CD8-positive, alpha-beta memory T cell (primary cell): ENCODE data around the gene BCL2L15. TPM values are rescaled to one million over a fixed set of nuclear protein-coding genes. Genes with fewer than 3 reads are reported as not detected.
A peak's percentile ranks its signal among the peaks of the same experiment; 100 is the strongest.

Experiments used
- CTCF ChIA-PET: fragments of 350-600 bp; sonication (Branson Sonifier 250); formaldehyde crosslinking; loops from one replicate; lab custom pipeline; 2021; ENCODE audit warnings: antibody characterized with exemption; lab: Charles Lee
- POLR2A ChIA-PET: fragments of 350-600 bp; sonication (Branson Sonifier 250); formaldehyde crosslinking; loops from one replicate; lab custom pipeline; 2021; ENCODE audit warnings: antibody characterized with exemption; lab: Charles Lee
- DNase-seq, 5 donors: peaks; one replicate each; pipeline versions ENCODE4 v3.0.0 to v3.0.0-alpha.2; 2020 to 2022; ENCODE audit warnings: mixed read lengths in 1 of 5
- H3K27ac ChIP-seq: one replicate; pipeline ENCODE4 v1.7.0; 2013; ENCODE audit warnings: low read depth, mild to moderate bottlenecking, low read length, moderate library complexity
- H3K27me3 ChIP-seq: 2 replicates; pipeline ENCODE4 v1.7.0; 2013; ENCODE audit warnings: low read length, mild to moderate bottlenecking; ENCODE audit not compliant: insufficient read depth, poor library complexity, severe bottlenecking
- H3K36me3 ChIP-seq: 2 replicates; pipeline ENCODE4 v1.7.0; 2013; ENCODE audit warnings: mild to moderate bottlenecking, low read length, moderate library complexity; ENCODE audit not compliant: insufficient read depth
- H3K4me1 ChIP-seq: 2 replicates; pipeline ENCODE4 v1.7.0; 2013; ENCODE audit warnings: mild to moderate bottlenecking, low read length, moderate library complexity; ENCODE audit not compliant: insufficient read depth
- H3K4me3 ChIP-seq: 2 replicates; pipeline ENCODE4 v1.7.0; 2013; ENCODE audit warnings: mild to moderate bottlenecking, low read length
- H3K9me3 ChIP-seq: 2 replicates; pipeline ENCODE4 v1.7.0; 2013; ENCODE audit warnings: mild to moderate bottlenecking, low read length
- H3K27ac Mint-ChIP-seq, 8 donors: one replicate each; pipeline ENCODE4 v1.8.0; 2020 to 2021; ENCODE audit warnings: mixed read lengths in 8 of 8, mild to moderate bottlenecking in 6 of 8, inconsistent platforms in 3 of 8, moderate library complexity in 3 of 8
- H3K27me3 Mint-ChIP-seq, 2 donors: one replicate each; pipeline ENCODE4 v1.8.0; 2020 to 2021; ENCODE audit warnings: mixed read lengths in 2 of 2, mild to moderate bottlenecking in 1 of 2, moderate library complexity in 1 of 2
- H3K36me3 Mint-ChIP-seq, 3 donors: one replicate each; pipeline ENCODE4 v1.8.0; 2020 to 2021; ENCODE audit warnings: mixed read lengths in 3 of 3, inconsistent platforms in 1 of 3, mild to moderate bottlenecking in 1 of 3
- H3K4me1 Mint-ChIP-seq, 3 donors: one replicate each; pipeline ENCODE4 v1.8.0; 2020 to 2021; ENCODE audit warnings: mixed read lengths in 3 of 3, inconsistent platforms in 1 of 3, mild to moderate bottlenecking in 1 of 3
- H3K4me3 Mint-ChIP-seq, 7 donors: one replicate each; pipeline ENCODE4 v1.8.0; 2020 to 2021; ENCODE audit warnings: mixed read lengths in 7 of 7, mild to moderate bottlenecking in 6 of 7, moderate library complexity in 4 of 7, inconsistent platforms in 2 of 7
- H3K9me3 Mint-ChIP-seq, 5 donors: one replicate each; pipeline ENCODE4 v1.8.0; 2020 to 2022; ENCODE audit warnings: mixed read lengths in 5 of 5, mild to moderate bottlenecking in 3 of 5, moderate library complexity in 2 of 5, inconsistent platforms in 1 of 5
- polyA plus RNA-seq: library from polyadenylated mRNA; unstranded; fragments of 300-500 nt; fragmentation: Illumina TruSeq; gene quantifications from one replicate; pipeline ENCODE4 v1.2.3, GENCODE V29; 2021
- total RNA-seq, 2 experiments: library from RNA; stranded (reverse); gene quantifications; one replicate each; pipeline ENCODE4 v1.2.3, GENCODE V29; 2021

BCL2L15 gene
- total and polyA plus RNA-seq, 3 experiments from 2014 or later: 1.2 to 1.9 TPM; not detected in 1

DNA sequence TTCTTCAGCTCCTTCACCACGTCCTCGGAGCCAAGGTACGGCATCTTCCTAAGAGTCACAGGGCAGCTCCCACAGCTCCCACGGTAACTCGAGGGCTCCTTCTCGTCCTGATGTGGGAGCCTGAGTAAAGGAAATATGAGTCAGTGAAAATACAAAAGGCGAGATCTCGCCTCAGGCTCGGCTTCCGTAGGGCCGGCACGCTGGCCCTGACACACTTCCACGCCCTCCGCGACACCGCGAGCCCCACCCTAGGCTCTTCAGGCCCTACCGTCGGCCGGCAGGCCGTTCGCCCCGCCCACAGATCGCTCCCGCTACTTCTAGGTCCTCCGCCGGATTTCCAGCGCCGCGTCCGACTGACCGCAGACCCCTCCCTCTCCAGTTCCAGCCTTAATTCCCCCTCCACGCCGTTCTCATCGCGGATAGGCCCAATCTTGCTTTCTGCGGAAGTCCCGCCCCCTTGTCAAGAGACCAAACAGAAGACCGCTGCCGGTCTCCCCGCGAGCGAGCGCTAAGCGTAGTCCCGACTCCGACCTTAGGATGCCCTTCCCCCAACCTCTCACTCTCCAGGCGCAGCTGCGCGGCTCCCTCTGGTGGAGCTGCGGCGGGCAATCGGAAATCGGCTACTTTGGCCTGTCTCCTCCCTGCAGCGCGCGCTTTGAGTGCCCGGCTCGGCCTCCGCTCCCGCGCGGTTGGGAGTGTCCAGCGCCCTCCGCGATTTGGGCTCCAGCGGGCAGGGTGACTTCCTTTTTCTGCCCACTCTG, 17.5 kb upstream of the BCL2L15 start, which contains the start of the genes AP4B1 and DCLRE1B:
Gene AP4B1, minus strand, starts transcription at position 126 of the 761 bp plus-strand sequence. Its CDS starts 82 bp downstream, at position 44.
Gene DCLRE1B, plus strand, starts transcription at position 653 of the 761 bp plus-strand sequence. CDS start 261 bp downstream, outside the sequence.
- Mint-ChIP-seq H3K4me1 (peaks cover 49 to 69% (median 58%) of the 10 kb centered on the region in 3 donors), H3K27ac (peak within 1 kb of the TSS; percentile 95 to 100 (median 99)), H3K36me3 (peaks cover 0 to 59% (median 15%) of the 10 kb centered on the region in 3 donors), H3K4me3 (peak within 1 kb of the TSS; percentile 93 to 100 (median 95)), H3K27me3 (peaks cover 0 to 2% of the 10 kb centered on the region in 2 donors), H3K9me3 (no peaks in the 10 kb centered on the region)
- H3K27me3 ChIP-seq: no peaks in the 10 kb centered on the region
- peak within 1 kb of the TSS; percentile 94 for H3K27ac ChIP-seq
- ChIA-PET POLR2A (interaction anchor here (0.8 to 3.9 kb wide), 11 partner anchors 10 to 437 kb away, joined by 3 to 95 read pairs (median 7); partner anchors contain the start of genes HIPK1 and RSBN1), CTCF (interaction anchor here (0.7 to 5.8 kb wide), 21 partner anchors 11 to 146 kb away, joined by 3 to 95 read pairs (median 6); partner anchors contain the start of genes HIPK1 and RSBN1)
- H3K36me3 ChIP-seq: peaks cover 17% of the 10 kb centered on the region
- peak; percentile 93 to 99 (median 97) for DNase-seq
- peak within 1 kb of the TSS; percentile 96 for H3K4me3 ChIP-seq
- H3K4me1 ChIP-seq: peaks cover 34% of the 10 kb centered on the region
- no peaks in the 10 kb centered on the region for H3K9me3 ChIP-seq

GRCh38 chr1:113904293-113904673, 16.9 kb upstream of the BCL2L15 start:
- Mint-ChIP-seq H3K4me3 (peak overlapping the region; percentile 93 to 100 (median 95)), H3K9me3 (no peaks in the 10 kb centered on the region), H3K27me3 (peaks cover 0 to 2% of the 10 kb centered on the region in 2 donors), H3K27ac (peak overlapping the region; percentile 95 to 100 (median 99)), H3K36me3 (peaks cover 0 to 64% (median 18%) of the 10 kb centered on the region in 3 donors), H3K4me1 (peaks cover 53 to 75% (median 63%) of the 10 kb centered on the region in 3 donors)
- Histone ChIP-seq H3K27me3 (no peaks in the 10 kb centered on the region), H3K4me1 (peaks cover 38% of the 10 kb centered on the region), H3K9me3 (no peaks in the 10 kb centered on the region), H3K4me3 (peak overlapping the region; percentile 96), H3K36me3 (peaks cover 18% of the 10 kb centered on the region), H3K27ac (peak overlapping the region; percentile 94)
- CTCF ChIA-PET: interaction anchor here (0.7 to 5.8 kb wide), 20 partner anchors 13 to 832 kb away, joined by 3 to 95 read pairs (median 6); partner anchors contain the start of genes HIPK1, LRIG2 and RSBN1
- POLR2A ChIA-PET: interaction anchor here (0.8 to 3.9 kb wide), 11 partner anchors 9 to 437 kb away, joined by 3 to 95 read pairs (median 7); partner anchors contain the start of genes HIPK1 and RSBN1
- DNase-seq: peak in 1 of 5 donors; percentile 81

DNA sequence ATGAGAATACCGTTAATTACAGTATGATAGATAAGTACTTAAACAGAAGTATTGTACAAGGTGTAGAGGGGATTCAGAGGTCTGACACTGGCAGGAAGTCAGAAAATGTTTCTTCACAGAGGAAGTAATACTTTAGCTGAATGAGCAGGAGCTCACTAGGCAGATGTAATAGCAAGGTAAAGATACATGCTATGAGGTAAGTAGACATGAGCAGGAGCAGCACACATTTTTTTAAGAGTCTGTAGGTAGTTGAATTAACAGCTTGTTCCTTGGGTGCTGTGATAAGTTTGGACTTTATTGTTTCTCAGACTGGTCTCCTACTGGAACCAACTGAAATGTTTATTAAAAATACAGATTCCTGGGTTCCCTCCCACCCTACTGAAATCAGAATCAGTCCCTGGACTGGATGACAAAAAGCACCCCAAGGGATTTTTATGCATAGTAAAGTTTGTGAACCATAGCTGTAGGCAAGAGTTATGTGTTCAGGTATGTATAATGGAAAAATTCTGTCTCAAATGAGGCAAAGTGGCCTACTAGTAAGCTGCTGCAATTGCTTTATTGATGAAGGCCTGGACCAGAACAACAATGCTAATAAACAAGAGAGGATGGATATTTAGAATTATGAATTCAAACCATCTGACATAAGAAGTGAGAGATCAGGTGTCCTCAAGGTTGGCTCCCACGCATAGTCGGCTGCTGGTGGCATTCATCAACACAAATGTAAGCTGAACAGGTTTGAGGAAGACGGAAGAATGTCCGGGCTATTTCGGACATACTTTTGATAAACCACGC, 16.3 kb upstream of the BCL2L15 start:
- H3K36me3 Mint-ChIP-seq: peaks cover 0 to 67% (median 19%) of the 10 kb centered on the region in 3 donors
- Histone ChIP-seq H3K4me3 (peak overlapping the region; percentile 96), H3K27ac (peak overlapping the region; percentile 94), H3K9me3 (no peaks in the 10 kb centered on the region), H3K36me3 (peaks cover 22% of the 10 kb centered on the region), H3K27me3 (no peaks in the 10 kb centered on the region), H3K4me1 (peaks cover 41% of the 10 kb centered on the region)
- peak overlapping the region; percentile 95 to 100 (median 99) for H3K27ac Mint-ChIP-seq
- H3K4me3 Mint-ChIP-seq: peak overlapping the region; percentile 93 to 100 (median 95)
- H3K27me3 Mint-ChIP-seq: peaks cover 0 to 2% of the 10 kb centered on the region in 2 donors
- H3K9me3 Mint-ChIP-seq: no peaks in the 10 kb centered on the region
- H3K4me1 Mint-ChIP-seq: peaks cover 56 to 76% (median 66%) of the 10 kb centered on the region in 3 donors
- DNase-seq: peak in 2 of 5 donors; percentile 15
- ChIA-PET POLR2A (interaction anchor here (0.5 to 3.9 kb wide), 13 partner anchors 8 to 438 kb away, joined by 3 to 95 read pairs (median 6); partner anchors contain the start of genes HIPK1 and RSBN1), CTCF (interaction anchor here (0.7 to 5.8 kb wide), 18 partner anchors 13 to 831 kb away, joined by 3 to 95 read pairs (median 7); partner anchors contain the start of genes HIPK1, LRIG2 and RSBN1)

GRCh38 chr1:113901191-113901590, 13.8 kb upstream of the BCL2L15 start:
- H3K9me3 ChIP-seq: no peaks in the 10 kb centered on the region
- peaks cover 41% of the 10 kb centered on the region for H3K4me1 ChIP-seq
- peak overlapping the region in 7 of 8 donors; percentile 5 to 95 (median 33) for H3K27ac Mint-ChIP-seq
- H3K4me3 Mint-ChIP-seq: peak overlapping the region in 2 of 7 donors; percentile 5 to 19
- H3K27me3 Mint-ChIP-seq: peaks cover 0 to 2% of the 10 kb centered on the region in 2 donors
- H3K4me1 Mint-ChIP-seq: peaks cover 61 to 81% (median 80%) of the 10 kb centered on the region in 3 donors
- no peak overlapping the region for H3K4me3 ChIP-seq
- ChIA-PET POLR2A (interaction anchor here (0.5 to 1.1 kb wide), 2 partner anchors 18 to 28 kb away, joined by 3 to 4 read pairs; partner anchors contain the start of gene HIPK1), CTCF (interaction anchor here (1.1 to 1.5 kb wide), 3 partner anchors 16 to 30 kb away, joined by 3 to 5 read pairs (median 3); no protein-coding TSS in a partner anchor)
- no peak overlapping the region for H3K27ac ChIP-seq
- H3K36me3 Mint-ChIP-seq: peaks cover 6 to 80% (median 23%) of the 10 kb centered on the region in 3 donors
- peaks cover 36% of the 10 kb centered on the region for H3K36me3 ChIP-seq
- no peaks in the 10 kb centered on the region for H3K27me3 ChIP-seq
- no peaks in the 10 kb centered on the region for H3K9me3 Mint-ChIP-seq
- DNase-seq: no peak

DNA sequence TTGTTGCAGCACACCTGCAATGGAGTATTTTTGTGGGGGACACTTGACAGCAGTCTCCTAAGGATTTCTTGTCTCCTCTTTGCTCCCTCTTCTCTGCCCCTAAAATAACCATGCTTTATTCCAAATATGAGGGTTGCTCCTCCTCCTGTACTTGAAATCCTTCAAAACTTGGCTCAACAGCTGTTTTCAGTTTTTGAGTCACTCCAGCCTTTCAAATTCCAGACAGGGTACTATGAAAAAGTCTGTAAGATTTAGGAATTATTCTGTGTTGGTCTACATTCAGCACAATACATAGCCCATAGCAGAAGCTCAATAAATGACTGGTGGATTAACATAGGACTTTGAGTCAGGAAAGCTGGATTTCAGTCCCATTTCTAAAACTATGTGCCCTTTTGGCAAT, 11.7 kb upstream of the BCL2L15 start:
- no peak for DNase-seq
- Histone ChIP-seq H3K27me3 (no peaks in the 10 kb centered on the region), H3K27ac (no peak overlapping the region), H3K36me3 (peaks cover 55% of the 10 kb centered on the region), H3K4me3 (no peak overlapping the region), H3K9me3 (no peaks in the 10 kb centered on the region), H3K4me1 (peaks cover 38% of the 10 kb centered on the region)
- POLR2A ChIA-PET: interaction anchor here (0.6 kb wide), 1 partner anchor 15 kb away, joined by 4 read pairs; no protein-coding TSS in a partner anchor
- Mint-ChIP-seq H3K4me3 (no peak overlapping the region), H3K27ac (peak overlapping the region in 6 of 8 donors; percentile 26 to 95 (median 60)), H3K4me1 (peaks cover 56 to 73% (median 66%) of the 10 kb centered on the region in 3 donors), H3K27me3 (no peaks in the 10 kb centered on the region), H3K9me3 (no peaks in the 10 kb centered on the region), H3K36me3 (peaks cover 6 to 86% (median 29%) of the 10 kb centered on the region in 3 donors)
- CTCF ChIA-PET: interaction anchor here (0.9 to 1.3 kb wide), 2 partner anchors 17 to 49 kb away, joined by 3 read pairs; no protein-coding TSS in a partner anchor

DNA sequence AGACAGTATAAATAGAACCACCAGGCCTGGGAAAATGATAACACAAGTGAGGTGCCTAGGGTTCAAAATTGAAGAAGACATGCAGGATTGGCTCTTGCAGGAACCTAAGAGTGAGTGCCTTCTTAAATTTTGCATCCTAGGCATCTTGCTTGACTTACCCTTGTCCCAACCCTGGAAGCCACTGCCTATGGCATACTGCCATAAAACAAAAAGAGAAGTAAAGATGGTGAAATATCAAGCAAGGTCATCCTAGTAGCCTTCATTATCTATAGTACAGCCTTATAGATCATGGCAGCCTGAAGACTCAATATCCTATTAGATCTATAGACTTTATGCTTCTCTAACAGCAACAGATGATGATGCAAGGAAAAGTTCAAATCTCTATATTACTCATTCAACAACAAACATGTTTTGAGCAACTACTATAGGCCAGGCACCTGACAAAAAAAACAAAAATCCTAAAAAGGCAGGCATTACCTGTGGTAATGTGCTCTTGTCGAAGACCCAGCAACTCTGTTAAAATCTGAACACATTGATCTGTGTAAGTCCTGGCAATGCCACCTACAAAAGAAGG, 10.9 kb upstream of the BCL2L15 start:
- H3K27me3 ChIP-seq: no peaks in the 10 kb centered on the region
- no peaks in the 10 kb centered on the region for H3K9me3 ChIP-seq
- ChIA-PET POLR2A (no interaction called here), CTCF (interaction anchor here (1.3 kb wide), 1 partner anchor 50 kb away, joined by 3 read pairs; no protein-coding TSS in a partner anchor)
- H3K27ac ChIP-seq: no peak overlapping the region
- H3K4me3 ChIP-seq: no peak overlapping the region
- peaks cover 51 to 65% (median 58%) of the 10 kb centered on the region in 3 donors for H3K4me1 Mint-ChIP-seq
- DNase-seq: no peak
- peaks cover 58% of the 10 kb centered on the region for H3K36me3 ChIP-seq
- H3K4me1 ChIP-seq: peaks cover 30% of the 10 kb centered on the region
- H3K36me3 Mint-ChIP-seq: peaks cover 9 to 89% (median 31%) of the 10 kb centered on the region in 3 donors
- peak overlapping the region in 7 of 8 donors; percentile 9 to 69 (median 36) for H3K27ac Mint-ChIP-seq
- H3K9me3 Mint-ChIP-seq: no peaks in the 10 kb centered on the region
- H3K4me3 Mint-ChIP-seq: peak overlapping the region in 1 of 7 donors; percentile 32
- H3K27me3 Mint-ChIP-seq: no peaks in the 10 kb centered on the region
